ENCODE measurements around the gene IFIH1. TPM values are rescaled to one million over a fixed set of nuclear protein-coding genes. Genes with fewer than 3 reads are reported as not detected.
A peak's percentile ranks its signal among the peaks of the same experiment; 100 is the strongest.

Gene IFIH1
- total RNA-seq, 1 donor = 7.7 TPM

DNA sequence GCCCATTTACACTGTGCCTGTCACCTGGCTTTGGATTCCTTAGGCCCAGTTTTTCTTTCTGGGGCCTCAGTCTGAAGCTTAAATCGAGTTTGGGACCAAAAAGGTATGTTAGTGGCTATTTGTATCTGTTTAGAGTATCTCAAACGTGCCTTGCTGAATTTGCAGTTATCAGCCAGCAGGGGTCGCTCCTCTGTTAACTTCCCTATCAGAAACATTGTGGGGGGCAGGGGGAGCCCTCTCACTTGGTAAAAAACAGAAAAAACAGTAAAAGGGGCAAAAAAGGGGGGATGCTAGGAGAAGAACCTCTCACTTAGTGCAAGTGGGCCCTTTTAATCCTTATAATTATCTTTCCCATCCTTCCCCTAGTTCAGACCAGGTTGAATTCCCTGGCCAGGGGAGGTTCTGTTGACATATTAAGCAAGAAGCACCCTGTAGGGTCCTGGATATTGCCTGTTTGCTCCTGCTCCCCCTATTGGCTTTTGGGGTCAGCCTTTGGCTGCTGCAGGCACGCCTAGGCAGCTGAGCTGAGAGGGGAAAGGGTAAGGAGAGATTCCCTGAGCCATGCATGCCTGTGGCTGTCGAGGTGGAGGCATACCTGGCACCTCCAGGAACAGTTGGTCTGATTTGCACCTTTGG is 8.8 kb upstream of the IFIH1 start:
- TF ChIP-seq, protein P1, sequence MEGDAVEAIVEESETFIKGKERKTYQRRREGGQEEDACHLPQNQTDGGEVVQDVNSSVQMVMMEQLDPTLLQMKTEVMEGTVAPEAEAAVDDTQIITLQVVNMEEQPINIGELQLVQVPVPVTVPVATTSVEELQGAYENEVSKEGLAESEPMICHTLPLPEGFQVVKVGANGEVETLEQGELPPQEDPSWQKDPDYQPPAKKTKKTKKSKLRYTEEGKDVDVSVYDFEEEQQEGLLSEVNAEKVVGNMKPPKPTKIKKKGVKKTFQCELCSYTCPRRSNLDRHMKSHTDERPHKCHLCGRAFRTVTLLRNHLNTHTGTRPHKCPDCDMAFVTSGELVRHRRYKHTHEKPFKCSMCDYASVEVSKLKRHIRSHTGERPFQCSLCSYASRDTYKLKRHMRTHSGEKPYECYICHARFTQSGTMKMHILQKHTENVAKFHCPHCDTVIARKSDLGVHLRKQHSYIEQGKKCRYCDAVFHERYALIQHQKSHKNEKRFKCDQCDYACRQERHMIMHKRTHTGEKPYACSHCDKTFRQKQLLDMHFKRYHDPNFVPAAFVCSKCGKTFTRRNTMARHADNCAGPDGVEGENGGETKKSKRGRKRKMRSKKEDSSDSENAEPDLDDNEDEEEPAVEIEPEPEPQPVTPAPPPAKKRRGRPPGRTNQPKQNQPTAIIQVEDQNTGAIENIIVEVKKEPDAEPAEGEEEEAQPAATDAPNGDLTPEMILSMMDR (IDR thresholded peaks at IDR 0.05; ENCODE audit: insufficient read depth, low read length) = peak; percentile 43
- no peak overlapping the region for H3K4me3 ChIP-seq (ENCODE audit: low read depth, low read length)
- DNase-seq (ENCODE audit: low read depth) = no peak

DNA sequence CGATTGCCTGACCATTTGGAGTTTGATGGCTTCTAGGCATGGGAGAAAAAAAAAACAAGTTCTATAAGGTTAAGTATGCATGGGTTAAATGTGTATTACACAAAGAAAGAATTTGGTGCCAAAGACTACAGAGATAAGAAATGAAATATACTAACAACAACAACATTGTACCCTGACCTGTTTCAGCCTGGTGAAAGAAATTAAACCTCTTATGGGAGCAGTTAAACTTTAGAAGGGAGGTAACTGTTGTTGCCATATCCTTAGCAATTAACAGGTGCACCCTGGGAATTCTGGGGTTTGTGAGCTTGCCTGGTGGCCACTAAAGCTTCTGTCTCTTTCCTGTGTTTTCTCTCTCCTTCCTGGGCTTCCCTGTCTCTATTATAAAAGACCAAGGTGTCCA is 6.5 kb upstream of the IFIH1 start:
- TF ChIP-seq, protein P1 (IDR thresholded peaks at IDR 0.05; ENCODE audit: insufficient read depth, low read length) = no peak
- DNase-seq (ENCODE audit: low read depth) = no peak
- no peak overlapping the region for H3K4me3 ChIP-seq (ENCODE audit: low read depth, low read length)

DNA sequence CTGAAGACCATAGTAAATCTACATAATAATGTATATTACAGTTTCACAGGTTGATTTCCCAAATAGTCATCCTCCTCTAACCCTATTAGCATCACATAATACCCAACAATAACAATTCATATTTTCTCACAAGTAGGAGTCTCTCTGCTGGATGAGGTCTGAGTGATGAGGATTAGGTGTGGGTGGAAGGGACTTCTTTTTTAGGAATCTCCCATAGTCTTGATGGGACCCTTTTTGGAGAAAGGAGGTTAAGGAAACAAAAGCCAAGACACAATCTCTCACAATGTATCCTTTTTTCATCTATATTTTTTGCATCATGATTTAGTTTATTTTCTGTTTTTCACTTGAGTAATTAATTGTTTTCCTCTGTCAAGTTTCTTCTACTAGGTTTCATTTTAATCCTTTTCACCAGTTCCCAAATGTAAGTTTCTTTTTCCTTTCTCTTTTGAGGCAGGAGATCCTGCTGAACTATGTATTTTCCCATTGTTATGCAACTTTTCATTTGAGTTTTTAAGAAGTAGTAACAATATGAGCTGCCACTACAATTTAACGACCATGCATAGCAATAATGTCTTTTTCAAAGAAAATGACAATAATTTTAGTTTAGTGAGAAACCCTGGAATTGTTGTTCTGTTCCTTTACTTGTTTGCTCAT is 2.5 kb upstream of the IFIH1 start:
- TF ChIP-seq, protein P1 (IDR thresholded peaks at IDR 0.05; ENCODE audit: insufficient read depth, low read length) = no peak
- no peak overlapping the region for H3K4me3 ChIP-seq (ENCODE audit: low read depth, low read length)
- DNase-seq (ENCODE audit: low read depth) = no peak

DNA sequence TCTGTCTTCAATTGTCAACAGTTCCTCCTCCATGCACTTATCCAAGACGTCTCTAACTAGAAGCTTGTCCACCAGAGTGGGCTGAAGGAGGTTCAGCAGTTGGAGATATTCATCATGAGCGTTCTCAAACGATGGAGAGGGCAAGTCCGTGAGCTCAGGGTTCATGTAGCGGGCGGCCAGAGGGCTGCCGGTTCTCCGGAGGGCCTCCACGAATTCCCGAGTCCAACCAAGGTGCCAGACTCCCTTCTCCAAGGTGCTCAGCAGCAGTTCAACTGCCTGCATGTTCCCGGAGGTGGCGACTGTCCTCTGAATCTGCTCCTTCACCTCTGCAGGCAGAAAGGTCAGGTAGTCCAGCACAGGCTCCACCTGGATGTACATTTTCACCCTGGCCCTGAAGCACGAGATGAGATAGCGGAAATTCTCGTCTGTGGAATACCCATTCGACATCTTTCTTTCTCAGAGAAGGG is 590 bp downstream of the IFIH1 start:
- TF ChIP-seq, protein P1 (IDR thresholded peaks at IDR 0.05; ENCODE audit: insufficient read depth, low read length) = no peak
- DNase-seq (ENCODE audit: low read depth) = no peak
- peak overlapping the region; percentile 88 for H3K4me3 ChIP-seq (ENCODE audit: low read depth, low read length)

DNA sequence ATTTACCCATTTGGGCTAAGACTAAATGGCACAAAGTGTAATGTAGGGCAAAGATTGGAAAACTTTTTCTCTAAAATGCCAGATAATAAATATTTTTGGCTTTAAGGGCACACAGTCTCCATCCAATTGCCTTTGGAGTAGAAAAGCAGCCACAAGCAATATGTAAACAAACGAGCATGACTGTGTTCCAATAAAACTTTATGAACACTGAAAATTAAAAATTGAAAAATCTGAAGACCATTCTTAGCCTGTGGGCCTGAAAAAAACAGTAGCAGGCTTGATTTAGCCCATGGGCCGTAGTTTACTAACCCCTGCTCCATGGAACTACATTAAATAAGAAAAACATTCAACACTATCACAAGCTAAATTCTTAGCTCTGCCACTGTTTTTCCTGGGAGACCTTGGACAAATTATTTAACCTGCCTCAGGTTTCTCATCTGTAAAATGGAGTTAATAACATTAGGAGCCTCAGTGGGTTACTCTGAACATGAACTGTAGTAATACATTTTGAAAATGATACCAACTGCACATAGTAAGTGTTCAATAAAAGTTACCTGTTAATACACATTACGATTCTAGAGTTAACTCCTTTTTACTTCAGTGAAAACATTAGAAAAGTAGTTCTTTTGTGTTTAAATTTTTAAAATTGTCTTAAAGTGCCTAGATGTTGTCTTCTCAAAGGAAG is 1.3 kb downstream of the IFIH1 start:
- no peak for DNase-seq (ENCODE audit: low read depth)
- peak overlapping the region; percentile 88 for H3K4me3 ChIP-seq (ENCODE audit: low read depth, low read length)
- TF ChIP-seq, protein P1 (IDR thresholded peaks at IDR 0.05; ENCODE audit: insufficient read depth, low read length) = no peak

DNA sequence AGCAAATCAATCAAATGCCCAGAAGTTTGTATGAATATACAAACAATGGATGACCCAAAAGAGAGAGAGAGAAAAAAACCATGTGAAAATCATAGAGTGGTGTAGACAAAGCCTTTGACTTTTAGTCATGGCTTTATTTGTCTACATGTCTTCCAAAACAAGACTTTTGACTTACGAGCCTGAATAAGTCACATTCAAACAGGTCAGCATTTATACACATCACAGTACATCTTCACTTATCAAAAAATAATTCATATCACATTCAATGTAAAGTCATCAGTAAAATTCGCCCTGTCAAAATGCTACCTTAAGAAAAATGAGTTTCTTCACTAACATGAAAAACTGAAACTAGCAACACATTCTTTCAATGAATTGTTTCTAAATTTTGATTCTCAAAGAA is 1.9 kb downstream of the IFIH1 start:
- no peak overlapping the region for H3K4me3 ChIP-seq (ENCODE audit: low read depth, low read length)
- no peak for DNase-seq (ENCODE audit: low read depth)
- TF ChIP-seq, protein P1 (IDR thresholded peaks at IDR 0.05; ENCODE audit: insufficient read depth, low read length) = no peak
